Endodermal cell (in vitro differentiated cells): ENCODE data around the gene IRF2BPL. TPM values are rescaled to one million over a fixed set of nuclear protein-coding genes. Genes with fewer than 3 reads are reported as not detected.

Experiments used
- DNase-seq: peaks from one replicate; pipeline ENCODE4 v3.0.0-alpha.2; 2017
- H3K27ac ChIP-seq: 2 replicates; pipeline ENCODE4 v1.5.1; 2013; ENCODE audit warnings: mild to moderate bottlenecking, low read depth, low read length, moderate library complexity
- H3K27me3 ChIP-seq: 2 replicates; pipeline ENCODE4 v1.6.1; 2013; ENCODE audit warnings: mild to moderate bottlenecking, low read length, moderate library complexity; ENCODE audit not compliant: insufficient read depth, control insufficient read depth, poor library complexity, severe bottlenecking
- H3K36me3 ChIP-seq: 2 replicates; pipeline ENCODE4 v1.7.0; 2013; ENCODE audit warnings: mild to moderate bottlenecking, low read length, moderate library complexity; ENCODE audit not compliant: control insufficient read depth, insufficient read depth
- H3K4me1 ChIP-seq: one replicate; pipeline ENCODE4 v1.7.0; 2013; ENCODE audit warnings: low read length; ENCODE audit not compliant: control insufficient read depth, insufficient read depth
- H3K4me3 ChIP-seq: 2 replicates; pipeline ENCODE4 v1.5.1; 2013; ENCODE audit warnings: mild to moderate bottlenecking, low read length, moderate library complexity
- H3K9ac ChIP-seq: 2 replicates; pipeline ENCODE4 v1.6.1; 2013; ENCODE audit warnings: mild to moderate bottlenecking, low read length, moderate library complexity; ENCODE audit not compliant: poor library complexity, severe bottlenecking; ENCODE audit errors: extremely low read depth
- H3K9me3 ChIP-seq: 2 replicates; pipeline ENCODE4 v1.6.1; 2013; ENCODE audit warnings: mild to moderate bottlenecking, low read length, moderate library complexity; ENCODE audit not compliant: control insufficient read depth
- H3K27ac Mint-ChIP-seq: 2 replicates; pipeline ENCODE4 v1.8.0; 2020; ENCODE audit warnings: mixed read lengths
- H3K27me3 Mint-ChIP-seq: 2 replicates; pipeline ENCODE4 v1.8.0; 2021; ENCODE audit warnings: mild to moderate bottlenecking, mixed read lengths; ENCODE audit not compliant: insufficient read depth
- H3K36me3 Mint-ChIP-seq: 2 replicates; pipeline ENCODE4 v1.8.0; 2020; ENCODE audit warnings: low read depth, mixed read lengths
- H3K4me1 Mint-ChIP-seq: 2 replicates; pipeline ENCODE4 v1.8.0; 2020; ENCODE audit warnings: mixed read lengths
- H3K4me3 Mint-ChIP-seq: 2 replicates; pipeline ENCODE4 v1.8.0; 2020; ENCODE audit warnings: mild to moderate bottlenecking, moderate library complexity, mixed read lengths
- H3K9me3 Mint-ChIP-seq: 2 replicates; pipeline ENCODE4 v1.8.0; 2020; ENCODE audit warnings: mild to moderate bottlenecking, mixed read lengths
- WGBS, 2 experiments: methylation state at CpG; one replicate each; pipeline versions ENCODE4 v1.1.5 to v1.1.7; 2013; ENCODE audit warnings: missing lambda C conversion rate in 2 of 2, mixed read lengths in 1 of 2; ENCODE audit not compliant: insufficient coverage in 1 of 2, insufficient read length in 1 of 2; 5-methylcytosine and 5-hydroxymethylcytosine counted together
- long read RNA-seq, 4 experiments: library from polyadenylated mRNA in 2 of 4; library from RNA in 1 of 4; library from capped mRNA in 1 of 4; stranded (forward) in 3 of 4; unstranded in 1 of 4; transcript quantifications; one replicate each; pipeline ENCODE4 v2.0.0, GENCODE V29; 2020 to 2021; ENCODE audit warnings: inconsistent platforms in 1 of 4
- polyA plus RNA-seq, 2 experiments: library from polyadenylated mRNA; stranded (reverse); fragments of 50-300 nt; gene quantifications; one replicate each; pipeline ENCODE4 v1.2.3, GENCODE V29; 2013
- total RNA-seq, 2 donors: library from RNA; stranded (reverse); fragmentation: NEBNext Ultra II Directional in 1 of 2; extraction: Animal tissue kit (Norgen Biotek cat#: 25700) in 1 of 2; gene quantifications; 2 replicates in 1 of 2; 3 replicates in 1 of 2; pipeline ENCODE4 v1.2.1, GENCODE V29; 2021
- TF ChIP-seq, protein P1 (sequence below): fragments of 200-600 bp; sonication (generic); conservative IDR thresholded peaks from 2 replicates; pipeline ENCODE4 v1.5.0; 2021; ENCODE audit warnings: antibody characterized with exemption, mild to moderate bottlenecking

The IRF2BPL gene
- total RNA-seq: 10 to 100 TPM; 34.2 to 44.3 TPM
- polyA plus RNA-seq (2013, experiment 1 of 2): 74.1 TPM
- polyA plus RNA-seq (2013, experiment 2 of 2): 75.5 TPM
- long read RNA-seq, experiment 1, full-length matches to known transcripts: 20 of 20 reads
- long read RNA-seq, experiment 1, partial matches to known transcripts: 0 of 20 reads
- long read RNA-seq, experiment 1, other reads (novel, unspliced or antisense): 0 of 20 reads
- long read RNA-seq, experiment 2, full-length matches to known transcripts: 50 of 51 reads
- long read RNA-seq, experiment 2, partial matches to known transcripts: 0 of 51 reads
- long read RNA-seq, experiment 2, other reads (novel, unspliced or antisense): 1 of 51 reads
- long read RNA-seq, experiment 3, full-length matches to known transcripts: 2 of 2 reads
- long read RNA-seq, experiment 3, partial matches to known transcripts: 0 of 2 reads
- long read RNA-seq, experiment 3, other reads (novel, unspliced or antisense): 0 of 2 reads
- long read RNA-seq, experiment 4, full-length matches to known transcripts: 1 of 1 reads
- long read RNA-seq, experiment 4, partial matches to known transcripts: 0 of 1 reads
- long read RNA-seq, experiment 4, other reads (novel, unspliced or antisense): 0 of 1 reads

DNA sequence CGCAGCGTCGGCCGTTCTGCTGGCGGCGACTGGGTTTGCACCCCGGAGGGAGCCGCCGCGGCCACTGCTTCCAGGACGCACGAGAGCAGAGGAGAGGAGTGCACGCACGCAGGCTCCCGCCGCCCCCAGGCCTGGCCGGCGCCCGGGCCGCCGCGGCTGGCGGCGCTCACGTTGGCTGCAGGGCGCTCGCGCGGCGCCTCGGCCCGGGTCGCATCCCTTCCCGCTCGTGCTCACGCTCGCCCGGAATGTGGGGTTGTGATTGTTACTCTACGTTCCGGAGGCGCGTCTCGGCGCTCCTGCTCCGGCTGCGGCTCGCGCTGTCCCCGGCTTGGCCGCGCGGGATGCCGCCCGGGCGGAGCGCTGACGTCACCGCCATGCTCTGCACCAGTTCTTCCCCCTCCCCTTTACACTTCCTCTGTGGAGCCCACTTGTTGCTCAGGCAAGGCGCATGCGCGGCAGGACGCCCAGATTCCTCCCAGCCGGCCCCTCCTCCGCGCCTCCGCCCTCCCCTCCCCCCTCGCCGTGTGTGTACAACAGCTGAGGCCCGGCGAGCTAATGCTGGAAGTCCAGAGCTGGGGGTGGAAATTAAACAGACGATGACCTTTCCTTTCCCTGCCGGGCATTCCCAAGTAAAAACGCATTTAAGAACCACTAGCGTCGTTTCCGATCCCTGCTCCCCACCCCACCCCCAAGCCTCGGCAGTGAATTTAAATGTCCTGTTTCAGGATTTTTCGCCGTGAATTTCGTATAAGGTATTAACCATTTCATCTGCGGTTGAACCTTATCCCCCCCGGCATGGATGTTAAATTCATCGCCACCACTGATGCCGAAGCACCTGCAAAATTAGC, at the start of gene IRF2BPL:
IRF2BPL (minus strand) TSS at position 325 of the 848 bp plus-strand sequence. CDS start 916 bp downstream, outside the sequence.
- Mint-ChIP-seq H3K27me3 (peaks cover 2% of the 10 kb centered on the region), H3K4me1 (peaks cover 35% of the 10 kb centered on the region), H3K36me3 (peaks cover 7% of the 10 kb centered on the region), H3K27ac (peak within 1 kb of the TSS; percentile 99), H3K4me3 (peak within 1 kb of the TSS; percentile 75), H3K9me3 (no peaks in the 10 kb centered on the region)
- Histone ChIP-seq H3K27me3 (peaks cover 8% of the 10 kb centered on the region), H3K4me3 (peak within 1 kb of the TSS; percentile 87), H3K36me3 (no peaks in the 10 kb centered on the region), H3K9ac (peak within 1 kb of the TSS; percentile 83), H3K27ac (peak within 1 kb of the TSS; percentile 92), H3K9me3 (no peaks in the 10 kb centered on the region), H3K4me1 (peaks cover 11% of the 10 kb centered on the region)
- peak; percentile 98 for DNase-seq
- TF ChIP-seq, protein P1, sequence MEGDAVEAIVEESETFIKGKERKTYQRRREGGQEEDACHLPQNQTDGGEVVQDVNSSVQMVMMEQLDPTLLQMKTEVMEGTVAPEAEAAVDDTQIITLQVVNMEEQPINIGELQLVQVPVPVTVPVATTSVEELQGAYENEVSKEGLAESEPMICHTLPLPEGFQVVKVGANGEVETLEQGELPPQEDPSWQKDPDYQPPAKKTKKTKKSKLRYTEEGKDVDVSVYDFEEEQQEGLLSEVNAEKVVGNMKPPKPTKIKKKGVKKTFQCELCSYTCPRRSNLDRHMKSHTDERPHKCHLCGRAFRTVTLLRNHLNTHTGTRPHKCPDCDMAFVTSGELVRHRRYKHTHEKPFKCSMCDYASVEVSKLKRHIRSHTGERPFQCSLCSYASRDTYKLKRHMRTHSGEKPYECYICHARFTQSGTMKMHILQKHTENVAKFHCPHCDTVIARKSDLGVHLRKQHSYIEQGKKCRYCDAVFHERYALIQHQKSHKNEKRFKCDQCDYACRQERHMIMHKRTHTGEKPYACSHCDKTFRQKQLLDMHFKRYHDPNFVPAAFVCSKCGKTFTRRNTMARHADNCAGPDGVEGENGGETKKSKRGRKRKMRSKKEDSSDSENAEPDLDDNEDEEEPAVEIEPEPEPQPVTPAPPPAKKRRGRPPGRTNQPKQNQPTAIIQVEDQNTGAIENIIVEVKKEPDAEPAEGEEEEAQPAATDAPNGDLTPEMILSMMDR: no peak
- 0 to 1% methylated on average over 32 to 83 of the region's 84 CpGs for WGBS, 2 experiments

DNA sequence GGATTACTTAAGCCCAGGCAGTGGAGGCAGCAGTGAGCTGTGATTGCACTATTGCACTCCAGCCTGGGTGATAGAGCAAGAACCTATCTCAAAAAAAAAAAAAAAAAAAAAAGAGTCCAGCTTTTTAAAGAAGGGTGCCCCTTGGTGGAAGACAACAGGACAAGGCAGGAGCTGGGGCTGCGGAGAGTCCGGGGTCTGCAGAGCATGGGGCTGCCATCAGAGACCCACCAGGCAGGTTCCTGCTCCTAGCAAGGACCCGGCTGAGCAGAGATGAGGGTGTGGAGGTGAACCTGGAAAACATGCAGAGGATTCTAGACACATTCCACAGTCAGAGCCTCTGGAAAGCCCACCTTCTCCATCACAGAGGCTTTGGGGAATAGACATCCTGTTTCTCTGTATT, 48.5 kb upstream of the IRF2BPL start:
- no peaks in the 10 kb centered on the region for H3K27me3 ChIP-seq
- Mint-ChIP-seq H3K4me3 (no peak overlapping the region), H3K27me3 (no peaks in the 10 kb centered on the region), H3K36me3 (no peaks in the 10 kb centered on the region), H3K27ac (peak overlapping the region; percentile 85), H3K4me1 (peaks cover 20% of the 10 kb centered on the region), H3K9me3 (peaks cover 11% of the 10 kb centered on the region)
- no peak overlapping the region for H3K27ac ChIP-seq
- H3K4me1 ChIP-seq: peaks cover 3% of the 10 kb centered on the region
- H3K4me3 ChIP-seq: no peak overlapping the region
- H3K9ac ChIP-seq: no peak overlapping the region
- DNase-seq: no peak
- peaks cover 4% of the 10 kb centered on the region for H3K9me3 ChIP-seq
- TF ChIP-seq, protein P1: peak; percentile 19
- WGBS, 2 experiments: 93 to 96% methylated on average over 2 to 3 of the region's 3 CpGs
- no peaks in the 10 kb centered on the region for H3K36me3 ChIP-seq

DNA sequence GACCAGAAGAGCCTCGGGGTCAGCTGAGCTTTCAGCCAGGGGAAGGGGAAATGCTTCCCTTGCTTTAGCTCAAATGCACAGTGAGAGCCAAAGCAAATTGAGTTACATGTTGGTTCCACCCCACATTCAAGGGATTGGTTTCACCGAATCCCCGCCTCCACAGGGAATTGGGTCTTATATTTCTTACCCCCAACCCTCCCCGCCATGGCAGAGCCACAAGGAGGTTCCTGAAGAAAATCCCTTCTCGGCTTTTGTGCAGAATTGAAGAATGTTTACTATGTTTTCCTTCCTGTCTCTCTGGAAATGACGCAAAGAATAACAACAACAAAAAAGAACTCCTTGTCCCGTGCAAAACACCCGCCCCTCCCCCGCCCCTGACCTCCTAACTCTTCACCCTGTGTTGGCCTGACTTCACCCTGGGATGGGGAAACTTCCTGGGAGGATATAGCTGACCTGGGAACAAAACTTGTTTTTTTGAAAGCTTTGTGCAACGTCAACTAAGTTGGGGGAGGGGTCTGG, 47.7 kb upstream of the IRF2BPL start:
- TF ChIP-seq, protein P1: no peak
- peak overlapping the region; percentile 72 for H3K27ac ChIP-seq
- Mint-ChIP-seq H3K9me3 (peaks cover 11% of the 10 kb centered on the region), H3K27ac (peak overlapping the region; percentile 85), H3K4me3 (peak overlapping the region; percentile 46), H3K36me3 (no peaks in the 10 kb centered on the region), H3K27me3 (no peaks in the 10 kb centered on the region), H3K4me1 (peaks cover 23% of the 10 kb centered on the region)
- no peaks in the 10 kb centered on the region for H3K27me3 ChIP-seq
- no peak overlapping the region for H3K9ac ChIP-seq
- peaks cover 3% of the 10 kb centered on the region for H3K4me1 ChIP-seq
- H3K36me3 ChIP-seq: no peaks in the 10 kb centered on the region
- H3K4me3 ChIP-seq: no peak overlapping the region
- peak; percentile 84 for DNase-seq
- WGBS, 2 experiments: 37 to 47% methylated on average over 4 to 10 of the region's 10 CpGs
- peaks cover 4% of the 10 kb centered on the region for H3K9me3 ChIP-seq
